ENCODE results near the gene WDR76.

DNA sequence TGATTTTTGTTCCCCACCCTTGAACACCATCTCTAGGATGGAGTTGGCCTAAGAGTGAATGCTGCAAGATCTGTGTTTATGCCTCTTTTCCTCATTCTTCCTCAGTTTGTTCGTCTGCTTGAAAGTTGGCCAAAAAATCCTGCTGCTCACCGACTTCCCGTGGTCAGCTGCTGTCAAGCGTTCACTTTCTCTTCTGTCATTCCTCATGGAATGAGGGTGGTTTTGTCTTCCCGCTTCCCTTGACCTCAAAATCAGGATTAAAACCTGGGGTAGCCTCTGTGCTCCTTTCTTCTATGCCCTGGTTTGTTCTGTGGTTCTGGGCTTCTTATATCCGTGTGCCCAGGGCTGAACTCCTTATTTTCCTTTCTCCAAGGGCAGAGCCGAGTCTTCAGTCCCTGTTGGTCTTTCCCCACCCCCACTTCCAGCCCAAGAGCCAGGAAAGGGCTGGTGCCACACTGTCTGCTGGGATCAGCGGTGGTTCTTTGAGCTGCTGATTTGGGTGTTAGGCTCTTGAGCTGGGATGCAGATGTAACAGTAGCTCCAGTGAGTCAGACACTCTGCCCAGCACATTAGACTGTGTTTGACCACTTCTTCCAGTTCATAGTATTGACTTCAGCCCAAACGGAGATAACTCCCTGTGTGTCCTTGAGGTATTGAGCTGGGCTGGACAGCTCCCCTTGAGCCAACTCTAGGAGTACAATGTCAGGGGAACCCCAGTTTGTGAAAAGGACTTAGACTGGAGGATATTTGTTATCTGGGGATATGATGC is 32.3 kb upstream of the WDR76 start:
- TF ChIP-seq, protein P1, sequence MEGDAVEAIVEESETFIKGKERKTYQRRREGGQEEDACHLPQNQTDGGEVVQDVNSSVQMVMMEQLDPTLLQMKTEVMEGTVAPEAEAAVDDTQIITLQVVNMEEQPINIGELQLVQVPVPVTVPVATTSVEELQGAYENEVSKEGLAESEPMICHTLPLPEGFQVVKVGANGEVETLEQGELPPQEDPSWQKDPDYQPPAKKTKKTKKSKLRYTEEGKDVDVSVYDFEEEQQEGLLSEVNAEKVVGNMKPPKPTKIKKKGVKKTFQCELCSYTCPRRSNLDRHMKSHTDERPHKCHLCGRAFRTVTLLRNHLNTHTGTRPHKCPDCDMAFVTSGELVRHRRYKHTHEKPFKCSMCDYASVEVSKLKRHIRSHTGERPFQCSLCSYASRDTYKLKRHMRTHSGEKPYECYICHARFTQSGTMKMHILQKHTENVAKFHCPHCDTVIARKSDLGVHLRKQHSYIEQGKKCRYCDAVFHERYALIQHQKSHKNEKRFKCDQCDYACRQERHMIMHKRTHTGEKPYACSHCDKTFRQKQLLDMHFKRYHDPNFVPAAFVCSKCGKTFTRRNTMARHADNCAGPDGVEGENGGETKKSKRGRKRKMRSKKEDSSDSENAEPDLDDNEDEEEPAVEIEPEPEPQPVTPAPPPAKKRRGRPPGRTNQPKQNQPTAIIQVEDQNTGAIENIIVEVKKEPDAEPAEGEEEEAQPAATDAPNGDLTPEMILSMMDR (IDR thresholded peaks at IDR 0.05; ENCODE audit: insufficient read depth, low read depth, low read length) = no peak
- no peak for TF ChIP-seq EZH2 (IDR thresholded peaks at IDR 0.05; ENCODE audit: insufficient read depth, low read length)
